PC-3 (cell line): Measurements from ENCODE around the gene PHF2. TPM values are rescaled to one million over a fixed set of nuclear protein-coding genes. Genes with fewer than 3 reads are reported as not detected.

Experiments used
- ATAC-seq: fragments of 200-7000 bp; cut with Tn5 transposase; 2 replicates; pipeline ENCODE4 v1.9.1; 2020; ENCODE audit warnings: mild to moderate bottlenecking, moderate library complexity
- BruUV-seq: library from RNA; stranded (reverse); fragments of 400-500 nt; replicated peaks from 2 replicates; lab custom pipeline; 2021; lab: Mats Ljungman, UMichigan
- CTCF ChIA-PET: fragments of 300-600 bp; sonication (Branson Sonifier 250); formaldehyde crosslinking; loops from one replicate; lab custom pipeline; 2022; ENCODE audit warnings: antibody characterized with exemption; lab: Charles Lee
- POLR2A ChIA-PET: fragments of 300-600 bp; sonication (Branson Sonifier 250); formaldehyde crosslinking; loops from one replicate; lab custom pipeline; 2022; ENCODE audit warnings: antibody characterized with exemption; ENCODE audit not compliant: unreplicated experiment; lab: Charles Lee
- DNase-seq: peaks from one replicate; pipeline ENCODE4 v3.0.0-alpha.2; 2015
- H2AFZ ChIP-seq: fragments of 300-600 bp; sonication (generic); 2 replicates; pipeline ENCODE4 v1.6.0; 2016; ENCODE audit warnings: antibody characterized with exemption, low read length
- H3F3A ChIP-seq: fragments of 300-600 bp; sonication (generic); one replicate; pipeline ENCODE4 v1.6.0; 2017; ENCODE audit warnings: antibody characterized with exemption, low read length, control low read depth, mild to moderate bottlenecking; ENCODE audit not compliant: unreplicated experiment
- H3K27ac ChIP-seq: fragments of 300-600 bp; sonication (generic); 2 replicates; pipeline ENCODE4 v1.5.1; 2016; ENCODE audit warnings: mild to moderate bottlenecking, low read length
- H3K27me3 ChIP-seq: fragments of 300-600 bp; sonication (generic); 2 replicates; pipeline ENCODE4 v1.6.1; 2016; ENCODE audit warnings: low read length, mixed read lengths
- H3K36me3 ChIP-seq: fragments of 300-600 bp; sonication (generic); 2 replicates; pipeline ENCODE4 v1.6.1; 2016; ENCODE audit warnings: low read depth, mixed run types, low read length, mixed read lengths
- H3K4me1 ChIP-seq: fragments of 300-600 bp; sonication (generic); 2 replicates; pipeline ENCODE4 v1.5.1; 2016; ENCODE audit warnings: low read length; ENCODE audit not compliant: insufficient read depth
- H3K4me2 ChIP-seq: fragments of 300-600 bp; sonication (generic); 2 replicates; pipeline ENCODE4 v1.6.0; 2016; ENCODE audit warnings: low read length
- H3K4me3 ChIP-seq: fragments of 300-600 bp; sonication (generic); 2 replicates; pipeline ENCODE4 v1.5.1; 2016; ENCODE audit warnings: mild to moderate bottlenecking, low read length, mixed read lengths
- H3K79me2 ChIP-seq: fragments of 300-600 bp; sonication (generic); 2 replicates; pipeline ENCODE4 v1.6.1; 2017; ENCODE audit warnings: low read length, mixed read lengths
- H3K9ac ChIP-seq: fragments of 300-600 bp; sonication (generic); 2 replicates; pipeline ENCODE4 v1.6.0; 2016; ENCODE audit warnings: mild to moderate bottlenecking, low read length
- H3K9me2 ChIP-seq: fragments of 300-600 bp; sonication (generic); replicated peaks from 2 replicates; pipeline ENCODE4 v1.6.1; 2016; ENCODE audit warnings: mixed run types, low read length, mixed read lengths
- H3K9me3 ChIP-seq: fragments of 300-600 bp; sonication (generic); 2 replicates; pipeline ENCODE4 v1.6.1; 2016; ENCODE audit warnings: low read length, mixed read lengths
- H4K20me1 ChIP-seq: fragments of 300-600 bp; sonication (generic); 2 replicates; pipeline ENCODE4 v1.6.1; 2016; ENCODE audit warnings: low read length, mixed read lengths
- EZH2 ChIP-seq: fragments of 300-600 bp; sonication (generic); IDR thresholded peaks from one replicate; pipeline ENCODE4 v1.6.1; 2017; ENCODE audit warnings: antibody characterized with exemption, mild to moderate bottlenecking, low read length; ENCODE audit not compliant: unreplicated experiment
- EZH2phosphoT487 ChIP-seq: fragments of 300-600 bp; sonication (generic); IDR thresholded peaks from 2 replicates; pipeline ENCODE4 v1.6.1; 2018; ENCODE audit warnings: mild to moderate bottlenecking, antibody characterized with exemption, low read length, borderline replicate concordance
- intact Hi-C: fragments of 100-400 bp; cut with micrococcal nuclease; formaldehyde crosslinking; loops from 2 replicates; pipeline ENCODE4 v1.9.0; 2023
- total RNA-seq: library from RNA; depleted of rRNA; stranded (reverse); fragments of >200 nt; gene quantifications from 2 replicates; pipeline ENCODE4 v1.2.3, GENCODE V29; 2014
- TF ChIP-seq, protein P1 (sequence below): fragments of 300-600 bp; sonication (generic); conservative IDR thresholded peaks from 2 replicates; pipeline ENCODE4 v1.5.1; 2017; ENCODE audit warnings: antibody characterized with exemption, low read depth, mild to moderate bottlenecking, low read length

PHF2 gene
- total RNA-seq, 1 experiment from 2014 or later: 10.6 TPM

DNA sequence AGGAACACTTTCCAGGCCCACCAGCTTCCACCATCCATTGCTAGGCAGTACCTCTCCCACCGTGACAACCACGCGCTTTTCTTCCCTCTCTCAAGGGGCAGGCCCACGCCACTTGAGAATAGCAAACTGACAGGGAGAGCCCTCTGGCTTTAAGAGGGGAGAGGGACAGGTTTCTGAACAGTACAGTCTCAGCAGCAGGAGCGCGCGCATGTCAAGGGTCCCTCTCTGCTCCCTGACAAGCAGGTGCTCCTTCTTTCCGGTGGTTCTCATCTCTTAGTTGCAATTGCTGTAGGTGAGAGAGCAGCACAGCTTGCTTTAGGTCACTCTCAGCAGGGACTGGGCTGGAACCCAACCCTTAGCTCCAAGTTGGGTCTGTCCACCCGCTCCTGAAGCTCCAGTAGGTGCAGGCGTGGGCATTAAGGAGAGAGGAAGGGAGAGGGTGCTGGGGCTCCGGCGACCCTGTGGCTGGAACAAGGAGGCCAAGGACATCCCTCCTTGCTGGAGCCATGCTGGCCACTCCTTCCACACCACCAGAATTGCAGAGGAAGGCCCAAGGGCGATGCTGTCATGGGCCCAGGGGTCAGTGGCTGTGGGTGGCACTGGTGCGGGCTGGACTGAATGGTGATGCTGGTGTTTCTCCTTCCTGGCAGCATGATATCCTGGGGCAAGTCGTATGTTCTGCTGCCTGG lies 9.0 kb upstream of the PHF2 start:
- Histone ChIP-seq H3K9ac (peak overlapping the region; percentile 98), H3K79me2 (no peaks in the 10 kb centered on the region), H3K4me2 (peak overlapping the region; percentile 96), H3K9me2 (no peaks in the 10 kb centered on the region), H3K4me1 (peaks cover 7% of the 10 kb centered on the region), H3K27me3 (no peaks in the 10 kb centered on the region), H3F3A (no peaks in the 10 kb centered on the region), H3K4me3 (peak overlapping the region; percentile 73), H3K9me3 (no peaks in the 10 kb centered on the region), H3K36me3 (no peaks in the 10 kb centered on the region; the same call in 1 of the 2 replicates), H2AFZ (no peak overlapping the region), H3K27ac (no peak overlapping the region), H4K20me1 (no peaks in the 10 kb centered on the region)
- ChIA-PET POLR2A (interaction anchor here (0.6 kb wide), 2 partner anchors 15 to 411 kb away, joined by 3 read pairs; no protein-coding TSS in a partner anchor), CTCF (no interaction called here)
- BruUV-seq: no TSS peak
- ATAC-seq: no peak
- intact Hi-C loops: loop anchor here (10.0 kb wide), 3 partner anchors 253 to 403 kb away; no protein-coding TSS in a partner anchor
- TF ChIP-seq, protein P1, sequence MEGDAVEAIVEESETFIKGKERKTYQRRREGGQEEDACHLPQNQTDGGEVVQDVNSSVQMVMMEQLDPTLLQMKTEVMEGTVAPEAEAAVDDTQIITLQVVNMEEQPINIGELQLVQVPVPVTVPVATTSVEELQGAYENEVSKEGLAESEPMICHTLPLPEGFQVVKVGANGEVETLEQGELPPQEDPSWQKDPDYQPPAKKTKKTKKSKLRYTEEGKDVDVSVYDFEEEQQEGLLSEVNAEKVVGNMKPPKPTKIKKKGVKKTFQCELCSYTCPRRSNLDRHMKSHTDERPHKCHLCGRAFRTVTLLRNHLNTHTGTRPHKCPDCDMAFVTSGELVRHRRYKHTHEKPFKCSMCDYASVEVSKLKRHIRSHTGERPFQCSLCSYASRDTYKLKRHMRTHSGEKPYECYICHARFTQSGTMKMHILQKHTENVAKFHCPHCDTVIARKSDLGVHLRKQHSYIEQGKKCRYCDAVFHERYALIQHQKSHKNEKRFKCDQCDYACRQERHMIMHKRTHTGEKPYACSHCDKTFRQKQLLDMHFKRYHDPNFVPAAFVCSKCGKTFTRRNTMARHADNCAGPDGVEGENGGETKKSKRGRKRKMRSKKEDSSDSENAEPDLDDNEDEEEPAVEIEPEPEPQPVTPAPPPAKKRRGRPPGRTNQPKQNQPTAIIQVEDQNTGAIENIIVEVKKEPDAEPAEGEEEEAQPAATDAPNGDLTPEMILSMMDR: no peak
- TF ChIP-seq EZH2 (no peak), EZH2phosphoT487 (no peak)
- no peak for DNase-seq

DNA sequence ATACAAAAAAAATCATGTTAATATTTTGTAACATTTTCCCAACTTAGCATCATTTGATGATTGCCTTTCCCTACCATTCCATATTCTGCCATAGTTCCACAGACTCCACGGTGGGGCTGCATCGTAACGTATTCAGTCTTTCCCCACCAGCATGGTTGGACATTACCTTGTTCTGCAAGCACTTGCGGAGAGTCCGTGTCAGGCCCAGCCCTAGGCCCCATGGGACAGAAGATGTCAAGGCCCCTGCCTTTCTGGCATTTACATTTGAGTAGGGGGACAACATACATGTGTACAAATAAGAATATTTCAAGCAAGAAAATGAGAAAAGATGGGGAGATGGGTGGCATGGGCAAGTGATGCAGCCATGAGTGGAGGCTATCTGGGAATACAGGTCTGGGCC lies 8.2 kb upstream of the PHF2 start:
- no peaks in the 10 kb centered on the region for H3K27me3 ChIP-seq
- no peak for TF ChIP-seq EZH2phosphoT487
- TF ChIP-seq, protein P1: no peak
- no peaks in the 10 kb centered on the region for H3K9me3 ChIP-seq
- peaks cover 7% of the 10 kb centered on the region for H3K4me1 ChIP-seq
- DNase-seq (no peak), ATAC-seq (no peak)
- H2AFZ ChIP-seq: no peak overlapping the region
- BruUV-seq: no TSS peak
- no peaks in the 10 kb centered on the region for H3K79me2 ChIP-seq
- H3K9me2 ChIP-seq: no peaks in the 10 kb centered on the region
- H3K9ac ChIP-seq: no peak overlapping the region
- POLR2A ChIA-PET: no interaction called here
- no peaks in the 10 kb centered on the region for H4K20me1 ChIP-seq
- CTCF ChIA-PET: no interaction called here
- intact Hi-C loops: loop anchor here (10.0 kb wide), 3 partner anchors 253 to 403 kb away; no protein-coding TSS in a partner anchor
- H3F3A ChIP-seq: no peaks in the 10 kb centered on the region
- no peak overlapping the region for H3K27ac ChIP-seq
- no peak overlapping the region for H3K4me2 ChIP-seq
- no peak overlapping the region for H3K4me3 ChIP-seq
- no peaks in the 10 kb centered on the region; the same call in 1 of the 2 replicates for H3K36me3 ChIP-seq

- CTCF ChIA-PET: no interaction called here
- Histone ChIP-seq H3K27me3 (no peaks in the 10 kb centered on the region), H3K9me2 (no peaks in the 10 kb centered on the region), H2AFZ (no peak overlapping the region), H3K27ac (no peak overlapping the region), H3K4me1 (peaks cover 7% of the 10 kb centered on the region), H3K9ac (no peak overlapping the region), H3K4me3 (no peak overlapping the region), H3K36me3 (no peaks in the 10 kb centered on the region), H3K79me2 (no peaks in the 10 kb centered on the region), H4K20me1 (no peaks in the 10 kb centered on the region), H3K4me2 (no peak overlapping the region), H3F3A (no peaks in the 10 kb centered on the region), H3K9me3 (no peaks in the 10 kb centered on the region)
- ATAC-seq (no peak), DNase-seq (no peak)
- intact Hi-C loops: loop anchor here (10.0 kb wide), 3 partner anchors 255 to 405 kb away; no protein-coding TSS in a partner anchor
- POLR2A ChIA-PET: no interaction called here
- BruUV-seq: no TSS peak
- TF ChIP-seq EZH2: no peak
- TF ChIP-seq, protein P1: no peak
- no peak for TF ChIP-seq EZH2phosphoT487
These were observed 6.7 kb upstream of the PHF2 start for GRCh38 chr9:93569621-93570174.
